Measurements from ENCODE around the gene DGKE.

DGKE gene

GRCh38 chr17:56893503-56893902 lies 59.6 kb downstream of the DGKE start:
- Histone ChIP-seq H2AK5ac (ENCODE audit: low read length) (no peak overlapping the region), H3K79me1 (ENCODE audit: low read length) (no peaks in the 10 kb centered on the region)

GRCh38 chr17:56894859-56895455 lies 61.0 kb downstream of the DGKE start:
- Histone ChIP-seq H3K79me2 (ENCODE audit: control insufficient read depth, insufficient read depth, low read length) (no peaks in the 10 kb centered on the region), H2BK120ac (ENCODE audit: low read depth, low read length) (no peak overlapping the region), H3K79me1 (ENCODE audit: low read length) (no peaks in the 10 kb centered on the region), H3K18ac (ENCODE audit: low read length) (no peak overlapping the region), H3K56ac (ENCODE audit: low read length) (no peak overlapping the region), H3K4me1 (ENCODE audit: control insufficient read depth, low read depth, low read length) (no peaks in the 10 kb centered on the region), H3K36me3 (ENCODE audit: control insufficient read depth, insufficient read depth, low read length) (no peaks in the 10 kb centered on the region), H4K8ac (ENCODE audit: low read depth, low read length) (no peak overlapping the region), H3K23ac (ENCODE audit: low read length) (no peak overlapping the region), H2AK5ac (ENCODE audit: low read length) (no peak overlapping the region), H2BK15ac (replicated peaks; ENCODE audit: low read depth) (no peak overlapping the region), H4K5ac (ENCODE audit: low read length) (no peak overlapping the region), H3K4me2 (ENCODE audit: low read length) (no peak overlapping the region), H3K27me3 (ENCODE audit: insufficient read depth, low read length, poor library complexity) (no peaks in the 10 kb centered on the region), H3K4me3 (ENCODE audit: low read length) (no peak overlapping the region), H3K9ac (ENCODE audit: low read length) (no peak overlapping the region), H3K4ac (ENCODE audit: low read depth, low read length) (no peak overlapping the region), H3K27ac (ENCODE audit: low read depth, low read length) (no peak overlapping the region), H2BK5ac (ENCODE audit: low read length) (no peak overlapping the region)
- DNase-seq: no peak
- WGBS (ENCODE audit: extremely low coverage, insufficient coverage, low lambda C conversion rate): no CpG with 5 or more reads among the region's 20 CpGs

More at GRCh38 chr17:56893503-56893902, 59.6 kb downstream of the DGKE start:
- Histone ChIP-seq H3K4me3 (ENCODE audit: low read length) (no peak overlapping the region), H3K56ac (ENCODE audit: low read length) (no peak overlapping the region), H4K5ac (ENCODE audit: low read length) (no peak overlapping the region), H2BK5ac (ENCODE audit: low read length) (no peak overlapping the region), H3K4ac (ENCODE audit: low read depth, low read length) (no peak overlapping the region), H3K4me1 (ENCODE audit: control insufficient read depth, low read depth, low read length) (no peaks in the 10 kb centered on the region), H3K23ac (ENCODE audit: low read length) (no peak overlapping the region), H4K8ac (ENCODE audit: low read depth, low read length) (no peak overlapping the region), H3K18ac (ENCODE audit: low read length) (no peak overlapping the region), H2BK120ac (ENCODE audit: low read depth, low read length) (no peak overlapping the region), H2BK15ac (replicated peaks; ENCODE audit: low read depth) (no peak overlapping the region), H3K36me3 (ENCODE audit: control insufficient read depth, insufficient read depth, low read length) (no peaks in the 10 kb centered on the region), H3K27me3 (ENCODE audit: insufficient read depth, low read length, poor library complexity) (no peaks in the 10 kb centered on the region), H3K4me2 (ENCODE audit: low read length) (no peak overlapping the region), H3K27ac (ENCODE audit: low read depth, low read length) (no peak overlapping the region), H3K79me2 (ENCODE audit: control insufficient read depth, insufficient read depth, low read length) (no peaks in the 10 kb centered on the region), H3K9ac (ENCODE audit: low read length) (no peak overlapping the region)
- DNase-seq: no peak
- no CpG with 5 or more reads among the region's 7 CpGs for WGBS (ENCODE audit: extremely low coverage, insufficient coverage, low lambda C conversion rate)

GRCh38 chr17:56896217-56896967 lies 62.4 kb downstream of the DGKE start:
- no peak overlapping the region for H3K4ac ChIP-seq (ENCODE audit: low read depth, low read length)
- H3K27me3 ChIP-seq (ENCODE audit: insufficient read depth, low read length, poor library complexity): no peaks in the 10 kb centered on the region
- no peak overlapping the region for H4K8ac ChIP-seq (ENCODE audit: low read depth, low read length)
- no peak overlapping the region for H2BK5ac ChIP-seq (ENCODE audit: low read length)
- H2BK120ac ChIP-seq (ENCODE audit: low read depth, low read length): no peak overlapping the region
- H3K23ac ChIP-seq (ENCODE audit: low read length): no peak overlapping the region
- H2AK5ac ChIP-seq (ENCODE audit: low read length): no peak overlapping the region
- H3K9ac ChIP-seq (ENCODE audit: low read length): no peak overlapping the region
- no peak overlapping the region for H4K5ac ChIP-seq (ENCODE audit: low read length)
- no peaks in the 10 kb centered on the region for H3K79me1 ChIP-seq (ENCODE audit: low read length)
- no peak overlapping the region for H3K27ac ChIP-seq (ENCODE audit: low read depth, low read length)
- no peak overlapping the region for H3K18ac ChIP-seq (ENCODE audit: low read length)
- H2BK15ac ChIP-seq (replicated peaks; ENCODE audit: low read depth): no peak overlapping the region
- no peak overlapping the region for H3K56ac ChIP-seq (ENCODE audit: low read length)
- H3K79me2 ChIP-seq (ENCODE audit: control insufficient read depth, insufficient read depth, low read length): no peaks in the 10 kb centered on the region
- H3K4me3 ChIP-seq (ENCODE audit: low read length): no peak overlapping the region
- no peak overlapping the region for H3K4me2 ChIP-seq (ENCODE audit: low read length)
- H3K36me3 ChIP-seq (ENCODE audit: control insufficient read depth, insufficient read depth, low read length): no peaks in the 10 kb centered on the region
- no CpG with 5 or more reads among the region's 3 CpGs for WGBS (ENCODE audit: extremely low coverage, insufficient coverage, low lambda C conversion rate)
- H3K4me1 ChIP-seq (ENCODE audit: control insufficient read depth, low read depth, low read length): no peaks in the 10 kb centered on the region
- DNase-seq: peak; percentile 30

GRCh38 chr17:56896968-56897359 lies 63.0 kb downstream of the DGKE start:
- no peaks in the 10 kb centered on the region for H3K79me1 ChIP-seq (ENCODE audit: low read length)
- H3K4me1 ChIP-seq (ENCODE audit: control insufficient read depth, low read depth, low read length): no peaks in the 10 kb centered on the region
- H3K27ac ChIP-seq (ENCODE audit: low read depth, low read length): no peak overlapping the region
- no peaks in the 10 kb centered on the region for H3K27me3 ChIP-seq (ENCODE audit: insufficient read depth, low read length, poor library complexity)
- no peak for DNase-seq
- no peak overlapping the region for H3K56ac ChIP-seq (ENCODE audit: low read length)
- H3K79me2 ChIP-seq (ENCODE audit: control insufficient read depth, insufficient read depth, low read length): no peaks in the 10 kb centered on the region
- no peak overlapping the region for H3K9ac ChIP-seq (ENCODE audit: low read length)
- H2BK120ac ChIP-seq (ENCODE audit: low read depth, low read length): no peak overlapping the region
- H3K4ac ChIP-seq (ENCODE audit: low read depth, low read length): no peak overlapping the region
- H3K4me3 ChIP-seq (ENCODE audit: low read length): no peak overlapping the region
- no peak overlapping the region for H2BK15ac ChIP-seq (replicated peaks; ENCODE audit: low read depth)
- no peak overlapping the region for H4K8ac ChIP-seq (ENCODE audit: low read depth, low read length)
- no peak overlapping the region for H3K23ac ChIP-seq (ENCODE audit: low read length)
- H3K4me2 ChIP-seq (ENCODE audit: low read length): no peak overlapping the region
- no CpG with 5 or more reads among the region's 4 CpGs for WGBS (ENCODE audit: extremely low coverage, insufficient coverage, low lambda C conversion rate)
- no peak overlapping the region for H4K5ac ChIP-seq (ENCODE audit: low read length)
- H3K18ac ChIP-seq (ENCODE audit: low read length): no peak overlapping the region
- H3K36me3 ChIP-seq (ENCODE audit: control insufficient read depth, insufficient read depth, low read length): no peaks in the 10 kb centered on the region
- H2AK5ac ChIP-seq (ENCODE audit: low read length): no peak overlapping the region
- H2BK5ac ChIP-seq (ENCODE audit: low read length): no peak overlapping the region

- Histone ChIP-seq H3K4me1 (ENCODE audit: control insufficient read depth, low read depth, low read length) (no peaks in the 10 kb centered on the region), H3K9ac (ENCODE audit: low read length) (no peak overlapping the region), H2BK15ac (replicated peaks; ENCODE audit: low read depth) (no peak overlapping the region), H3K36me3 (ENCODE audit: control insufficient read depth, insufficient read depth, low read length) (no peaks in the 10 kb centered on the region), H3K27ac (ENCODE audit: low read depth, low read length) (no peak overlapping the region), H2AK5ac (ENCODE audit: low read length) (no peak overlapping the region), H3K79me1 (ENCODE audit: low read length) (no peaks in the 10 kb centered on the region), H3K4me3 (ENCODE audit: low read length) (no peak overlapping the region), H3K23ac (ENCODE audit: low read length) (no peak overlapping the region), H2BK120ac (ENCODE audit: low read depth, low read length) (no peak overlapping the region), H3K4me2 (ENCODE audit: low read length) (no peak overlapping the region), H3K4ac (ENCODE audit: low read depth, low read length) (no peak overlapping the region), H2BK5ac (ENCODE audit: low read length) (no peak overlapping the region), H3K18ac (ENCODE audit: low read length) (no peak overlapping the region), H3K79me2 (ENCODE audit: control insufficient read depth, insufficient read depth, low read length) (no peaks in the 10 kb centered on the region), H3K27me3 (ENCODE audit: insufficient read depth, low read length, poor library complexity) (no peaks in the 10 kb centered on the region), H4K5ac (ENCODE audit: low read length) (no peak overlapping the region), H3K56ac (ENCODE audit: low read length) (no peak overlapping the region), H4K8ac (ENCODE audit: low read depth, low read length) (no peak overlapping the region)
- no CpG with 5 or more reads among the region's 14 CpGs for WGBS (ENCODE audit: extremely low coverage, insufficient coverage, low lambda C conversion rate)
- DNase-seq: no peak
Measured at GRCh38 chr17:56897646-56898424, 63.9 kb downstream of the DGKE start.
